ENCODE results near the gene IVL.

The IVL gene

GRCh38 chr1:152888126-152888525 is 20.2 kb upstream of the IVL start:
- DNase-seq, result no peak

GRCh38 chr1:152899027-152899426 is 9.3 kb upstream of the IVL start:
- no peak for DNase-seq

GRCh38 chr1:152899883-152900282 is 8.5 kb upstream of the IVL start:
- no peak for DNase-seq

- DNase-seq, result no peak
Observed at GRCh38 chr1:152901631-152902030, 6.7 kb upstream of the IVL start.

- DNase-seq, result no peak
Observed at GRCh38 chr1:152902636-152903035, 5.7 kb upstream of the IVL start.

- DNase-seq, result no peak
Observed at GRCh38 chr1:152904688-152905440, 3.5 kb upstream of the IVL start.

GRCh38 chr1:152906023-152906565 is 2.3 kb upstream of the IVL start:
- no peak for DNase-seq

- DNase-seq, result no peak
Observed at GRCh38 chr1:152909206-152909605, 860 bp downstream of the IVL start.

- DNase-seq, result no peak
Observed at GRCh38 chr1:152912471-152912870, 4.1 kb downstream of the IVL start.

- DNase-seq, result no peak
Observed at GRCh38 chr1:152912900-152913299, 4.6 kb downstream of the IVL start.

- DNase-seq, result peak in 1 of 2 experiments; percentile 4
Observed at GRCh38 chr1:152917794-152918193, 9.4 kb downstream of the IVL start.

- no peak for DNase-seq
Observed at GRCh38 chr1:152919071-152919470, 10.7 kb downstream of the IVL start.

GRCh38 chr1:152924191-152924590 is 15.8 kb downstream of the IVL start:
- no peak for DNase-seq

- peak; percentile 54 to 68 for DNase-seq
Observed at GRCh38 chr1:152926091-152926490, 17.7 kb downstream of the IVL start.

- no peak for DNase-seq
Observed at GRCh38 chr1:152928671-152929070, 20.3 kb downstream of the IVL start.

GRCh38 chr1:152932170-152932811 is 23.9 kb downstream of the IVL start:
- DNase-seq, result no peak

GRCh38 chr1:152933196-152933595 is 24.9 kb downstream of the IVL start:
- DNase-seq, result no peak

GRCh38 chr1:152940614-152941013 is 32.3 kb downstream of the IVL start:
- DNase-seq, result no peak

- no peak for DNase-seq
Observed at GRCh38 chr1:152941037-152941711, 32.8 kb downstream of the IVL start.

- no peak for DNase-seq
Observed at GRCh38 chr1:152942161-152942560, 33.8 kb downstream of the IVL start.

- DNase-seq, result no peak
Observed at GRCh38 chr1:152946248-152946647, 37.9 kb downstream of the IVL start.

GRCh38 chr1:152946651-152947256 is 38.4 kb downstream of the IVL start, which contains the start of gene SPRR5:
TSS of gene SPRR5 (plus strand) at chr1:152947206. CDS start at chr1:152948555, 1,349 bp downstream.
- no peak for DNase-seq

- DNase-seq, result no peak
Observed at GRCh38 chr1:152951711-152952110, 43.4 kb downstream of the IVL start.

All from SHP77 (cell line).